KBM-7 (cell line): ENCODE measurements around the gene PLCB1.

Source experiments
- DNase-seq: peaks from one replicate; pipeline ENCODE4 v3.0.0-alpha.2; 2015
- in situ Hi-C: fragments of 300-500 bp; cut with MboI; formaldehyde crosslinking; loops from 2 replicates; pipeline ENCODE4 v1.14.3; 2020; ENCODE audit warnings: low sequenced_read_pairs, low pct_unique_long_range_greater_than_20kb, mixed read lengths

Gene PLCB1

DNA sequence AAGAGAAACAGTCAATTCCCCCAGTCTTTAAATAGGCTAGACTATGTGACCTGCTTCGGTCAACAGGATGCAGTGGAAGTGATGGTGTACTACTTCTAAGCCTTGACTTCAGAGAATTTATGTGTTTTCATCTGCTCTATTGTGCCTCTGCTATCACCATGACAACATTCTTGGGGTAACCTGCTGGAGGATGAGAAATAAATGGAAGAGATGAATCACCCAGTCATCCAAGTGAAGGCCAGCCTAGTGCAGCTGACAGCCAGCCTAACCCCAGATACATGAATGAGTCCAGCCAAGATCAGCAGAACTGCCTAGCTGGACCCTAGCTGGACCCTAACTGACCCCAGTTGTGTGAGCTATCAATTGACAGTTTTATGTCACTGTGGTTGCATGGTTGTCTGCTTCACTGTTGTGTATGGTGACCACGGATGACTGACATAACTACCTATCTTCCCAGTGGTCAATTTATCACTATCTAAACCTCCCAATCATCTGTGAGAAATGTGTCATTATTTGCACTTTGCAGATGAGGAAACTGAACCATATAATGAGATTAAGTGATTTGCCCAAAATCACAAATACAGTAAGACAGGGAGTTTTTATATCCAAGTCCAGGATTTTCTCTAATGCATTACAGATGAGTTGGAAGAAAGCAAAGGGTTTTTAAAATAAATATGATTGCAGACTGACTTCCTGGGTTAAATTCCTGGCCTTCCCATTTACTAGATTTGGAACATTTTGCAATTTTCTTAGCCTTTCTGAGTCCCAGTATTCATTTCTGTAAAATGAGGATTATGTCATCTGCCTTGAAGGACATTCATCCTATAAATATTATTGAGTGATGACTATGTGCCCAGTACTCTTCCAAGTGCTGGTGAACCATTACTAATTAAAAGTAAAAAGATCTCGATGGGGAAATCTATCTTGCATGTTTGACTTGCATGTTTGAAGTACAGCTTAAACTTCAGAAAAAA lies 800.4 kb downstream of the PLCB1 start:
- in situ Hi-C loops, result no loop called here
- no peak for DNase-seq

DNA sequence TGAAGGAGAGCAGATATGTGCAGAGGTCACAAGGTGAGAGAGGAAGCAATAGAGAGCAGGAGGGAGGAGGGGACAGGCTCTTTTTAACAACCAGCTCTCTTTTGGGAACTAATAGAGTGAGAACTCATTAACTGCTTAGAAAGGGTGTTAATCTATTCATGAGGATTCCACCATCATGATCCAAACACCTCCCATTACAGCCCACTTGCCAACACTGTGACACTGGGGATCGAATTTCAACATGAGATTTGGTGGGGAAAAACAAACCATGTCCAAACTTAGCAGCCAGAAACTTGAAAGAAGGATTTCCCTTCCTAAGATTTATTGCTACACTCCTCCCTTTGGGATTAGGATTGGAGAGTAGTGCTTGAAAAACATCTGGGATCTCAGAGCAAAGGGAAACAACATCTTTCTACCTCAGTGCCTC lies 801.3 kb downstream of the PLCB1 start:
- no peak for DNase-seq
- in situ Hi-C loops, result no loop called here

DNA sequence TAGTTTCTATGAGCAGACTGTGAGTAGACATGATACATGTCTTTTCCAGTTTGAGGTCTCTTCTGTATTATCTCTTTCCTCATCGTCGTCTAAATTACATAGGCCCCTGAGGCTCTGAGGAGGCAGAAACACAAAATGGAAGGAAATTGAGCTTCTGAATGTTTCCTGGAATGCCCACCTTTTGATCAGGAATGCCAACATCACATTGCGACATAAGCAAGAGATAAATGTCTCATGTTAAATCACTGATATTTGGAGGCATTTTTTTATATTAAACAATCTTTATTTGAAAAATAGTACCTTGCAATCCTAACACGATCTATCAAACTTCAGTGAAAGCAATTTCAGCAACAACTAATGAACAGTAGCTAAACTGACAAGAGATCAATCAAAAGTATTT lies 802.3 kb downstream of the PLCB1 start:
- in situ Hi-C loops, result no loop called here
- DNase-seq, result no peak
